Measurements from ENCODE around the gene MS4A6A.
"Not testable (repeated sequence)": the region's sequence is repeated elsewhere in the genome, so short reads cannot be mapped to it uniquely, and the experiment has no call there.

Gene MS4A6A

GRCh38 chr11:60182541-60183330 lies at the start of gene MS4A6A:
Gene MS4A6A, minus strand, starts transcription at chr11:60183083. Its CDS starts 1,356 bp downstream, at chr11:60181727.
- no peak for DNase-seq (ENCODE audit: low read depth)

- DNase-seq (ENCODE audit: low read depth), result no peak
Observed at GRCh38 chr11:60230681-60231080, 47.8 kb upstream of the MS4A6A start.

GRCh38 chr11:60222141-60222540 lies 39.3 kb upstream of the MS4A6A start:
- DNase-seq (ENCODE audit: low read depth), result no peak

GRCh38 chr11:60221692-60222091 lies 38.8 kb upstream of the MS4A6A start:
- DNase-seq (ENCODE audit: low read depth), result no peak

- DNase-seq (ENCODE audit: low read depth), result no peak
Observed at GRCh38 chr11:60221181-60221580, 38.3 kb upstream of the MS4A6A start.

GRCh38 chr11:60214386-60214785 lies 31.5 kb upstream of the MS4A6A start:
- no peak for DNase-seq (ENCODE audit: low read depth)

- no peak for DNase-seq (ENCODE audit: low read depth)
Observed at GRCh38 chr11:60211206-60211605, 28.3 kb upstream of the MS4A6A start.

- DNase-seq (ENCODE audit: low read depth), result no peak
Observed at GRCh38 chr11:60209977-60210376, 27.1 kb upstream of the MS4A6A start.

GRCh38 chr11:60208951-60209350 lies 26.1 kb upstream of the MS4A6A start:
- no peak for DNase-seq (ENCODE audit: low read depth)

- DNase-seq (ENCODE audit: low read depth), result no peak
Observed at GRCh38 chr11:60208146-60208895, 25.4 kb upstream of the MS4A6A start.

- no peak for DNase-seq (ENCODE audit: low read depth)
Observed at GRCh38 chr11:60206616-60207015, 23.7 kb upstream of the MS4A6A start.

- DNase-seq (ENCODE audit: low read depth), result no peak
Observed at GRCh38 chr11:60204922-60205321, 22.0 kb upstream of the MS4A6A start.

- DNase-seq (ENCODE audit: low read depth), result not testable (repeated sequence)
Observed at GRCh38 chr11:60201334-60201733, 18.5 kb upstream of the MS4A6A start.

- DNase-seq (ENCODE audit: low read depth), result no peak
Observed at GRCh38 chr11:60197442-60197841, 14.6 kb upstream of the MS4A6A start.

- DNase-seq (ENCODE audit: low read depth), result no peak
Observed at GRCh38 chr11:60195923-60196368, 13.1 kb upstream of the MS4A6A start.

GRCh38 chr11:60194511-60194910 lies 11.6 kb upstream of the MS4A6A start:
- no peak for DNase-seq (ENCODE audit: low read depth)

GRCh38 chr11:60193687-60194433 lies 11.0 kb upstream of the MS4A6A start:
- DNase-seq (ENCODE audit: low read depth), result peak; percentile 23

- DNase-seq (ENCODE audit: low read depth), result not testable (repeated sequence)
Observed at GRCh38 chr11:60192564-60192963, 9.7 kb upstream of the MS4A6A start.

- not testable (repeated sequence) for DNase-seq (ENCODE audit: low read depth)
Observed at GRCh38 chr11:60188481-60188880, 5.6 kb upstream of the MS4A6A start.

GRCh38 chr11:60186128-60186527 lies 3.2 kb upstream of the MS4A6A start:
- DNase-seq (ENCODE audit: low read depth), result not testable (repeated sequence)

- DNase-seq (ENCODE audit: low read depth), result not testable (repeated sequence)
Observed at GRCh38 chr11:60185512-60185827, 2.6 kb upstream of the MS4A6A start.

GRCh38 chr11:60184824-60185511 lies 2.1 kb upstream of the MS4A6A start:
- no peak for DNase-seq (ENCODE audit: low read depth)

All from HS-5 (cell line).